NT2/D1 (cell line): ENCODE results near the gene ATR.
"Not testable (repeated sequence)": the region's sequence is repeated elsewhere in the genome, so short reads cannot be mapped to it uniquely, and the experiment has no call there.

Source experiments
- DNase-seq: peaks from one replicate; pipeline ENCODE4 v3.0.0-alpha.2; 2011; ENCODE audit warnings: low read depth, low spot score
- H3K27me3 ChIP-seq: 2 replicates; pipeline ENCODE4 v1.6.0; 2011; ENCODE audit warnings: mild to moderate bottlenecking; ENCODE audit not compliant: insufficient read length, insufficient read depth
- H3K36me3 ChIP-seq: 2 replicates; pipeline ENCODE4 v1.6.1; 2011; ENCODE audit warnings: mild to moderate bottlenecking, low read length, mixed read lengths; ENCODE audit not compliant: insufficient read depth, insufficient read length
- H3K4me1 ChIP-seq: 2 replicates; pipeline ENCODE4 v1.5.1; 2011; ENCODE audit not compliant: insufficient read depth, insufficient read length
- H3K4me3 ChIP-seq: 2 replicates; pipeline ENCODE4 v1.5.1; 2011; ENCODE audit warnings: low read depth; ENCODE audit not compliant: insufficient read length
- H3K9ac ChIP-seq: 2 replicates; pipeline ENCODE4 v1.6.0; 2011; ENCODE audit warnings: low read depth; ENCODE audit not compliant: insufficient read length
- H3K9me3 ChIP-seq: 2 replicates; pipeline ENCODE4 v1.5.1; 2011; ENCODE audit warnings: mild to moderate bottlenecking, low read length; ENCODE audit not compliant: insufficient read depth
- SUZ12 ChIP-seq: IDR thresholded peaks from 2 replicates; pipeline ENCODE4 v1.6.1; 2011; ENCODE audit not compliant: insufficient read length, insufficient read depth; ENCODE audit errors: extremely low read depth
- YY1 ChIP-seq: IDR thresholded peaks from 2 replicates; pipeline ENCODE4 v1.6.1; 2011; ENCODE audit not compliant: insufficient read length, insufficient read depth
- ZNF274 ChIP-seq: IDR thresholded peaks from 2 replicates; pipeline ENCODE4 v1.6.1; 2011; ENCODE audit warnings: mild to moderate bottlenecking, low read depth, low read length

The ATR gene

GRCh38 chr3:142602619-142603385, 24.3 kb upstream of the ATR start:
- H3K9ac ChIP-seq: no peak overlapping the region
- no peaks in the 10 kb centered on the region for H3K4me1 ChIP-seq
- H3K27me3 ChIP-seq: no peaks in the 10 kb centered on the region
- no peak for TF ChIP-seq SUZ12
- TF ChIP-seq ZNF274: no peak
- TF ChIP-seq YY1: no peak
- no peaks in the 10 kb centered on the region for H3K9me3 ChIP-seq
- DNase-seq: no peak
- H3K4me3 ChIP-seq: no peak overlapping the region
- H3K36me3 ChIP-seq: no peaks in the 10 kb centered on the region

DNA sequence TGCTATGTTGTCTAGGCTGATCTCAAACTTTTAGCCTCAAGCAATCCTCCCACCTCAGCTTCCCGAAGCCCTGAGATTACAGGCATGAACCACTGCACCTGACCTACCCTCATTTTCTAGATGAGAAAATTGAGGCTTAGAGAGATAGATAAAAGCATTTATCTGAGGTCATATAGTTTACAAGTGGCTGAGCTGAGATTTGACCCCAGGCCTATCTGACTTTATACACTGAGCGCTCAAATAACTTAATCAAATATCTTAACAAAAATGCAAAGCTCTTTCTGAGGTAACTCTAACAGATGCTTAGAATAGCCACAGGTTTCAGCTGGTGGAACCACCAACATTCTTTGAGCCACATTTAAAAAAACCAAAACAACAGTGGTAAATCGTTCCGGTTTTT, 23.2 kb upstream of the ATR start:
- no peak overlapping the region for H3K9ac ChIP-seq
- H3K9me3 ChIP-seq: no peaks in the 10 kb centered on the region
- peaks cover 9% of the 10 kb centered on the region for H3K27me3 ChIP-seq
- DNase-seq: no peak
- no peak overlapping the region for H3K4me3 ChIP-seq
- no peak for TF ChIP-seq ZNF274
- no peak for TF ChIP-seq YY1
- TF ChIP-seq SUZ12: no peak
- H3K36me3 ChIP-seq: no peaks in the 10 kb centered on the region
- no peaks in the 10 kb centered on the region for H3K4me1 ChIP-seq

DNA sequence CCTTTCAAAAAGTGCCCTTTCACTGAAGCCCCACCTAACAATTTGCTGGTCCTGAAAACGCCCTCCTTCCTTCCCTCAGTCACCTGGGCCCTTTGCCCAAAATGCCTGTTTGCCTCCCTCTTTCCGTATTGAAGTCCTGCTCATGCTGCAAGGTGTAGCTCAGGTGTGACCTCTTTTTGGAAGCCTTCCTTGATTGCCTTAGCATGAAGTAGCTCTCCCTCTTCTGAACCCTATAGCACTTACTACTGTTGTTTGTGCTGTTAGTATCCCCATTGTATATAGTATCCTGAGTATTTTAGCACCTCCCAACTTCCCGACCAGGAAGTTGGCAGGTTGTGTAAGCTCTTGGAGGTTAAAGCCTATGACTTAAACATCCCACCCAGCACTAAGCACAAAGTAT, 19.4 kb upstream of the ATR start:
- no peak for DNase-seq
- no peak overlapping the region for H3K4me3 ChIP-seq

DNA sequence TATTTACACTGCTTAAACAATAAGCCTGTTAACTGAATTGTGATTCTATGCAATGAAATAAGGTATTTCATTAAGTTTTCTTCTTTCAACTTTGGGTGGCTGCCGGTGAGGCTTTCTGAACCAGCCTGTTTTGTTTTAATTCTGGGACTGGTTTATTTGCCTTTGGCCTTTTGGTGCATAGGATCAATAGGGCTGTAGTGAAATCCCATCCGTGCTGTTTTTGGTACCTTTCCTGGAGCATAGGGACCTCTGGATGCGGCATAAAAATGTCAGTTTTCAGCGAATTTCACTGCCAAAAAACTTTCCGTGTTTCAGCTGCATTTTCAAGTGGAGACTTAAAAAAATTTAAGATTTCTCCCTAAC, 18.2 kb upstream of the ATR start:
- TF ChIP-seq SUZ12 (no peak), YY1 (no peak), ZNF274 (no peak)
- H3K9ac ChIP-seq: peak overlapping the region; percentile 79
- peaks cover 16% of the 10 kb centered on the region for H3K27me3 ChIP-seq

More for the DNA sequence above, 19.4 kb upstream of the ATR start:
- Histone ChIP-seq H3K36me3 (no peaks in the 10 kb centered on the region), H3K4me1 (no peaks in the 10 kb centered on the region), H3K27me3 (peaks cover 16% of the 10 kb centered on the region), H3K9ac (no peak overlapping the region), H3K9me3 (no peaks in the 10 kb centered on the region)
- TF ChIP-seq ZNF274 (no peak), YY1 (no peak), SUZ12 (no peak)

GRCh38 chr3:142595951-142596725, 17.6 kb upstream of the ATR start, which contains the start of gene PLS1:
Gene PLS1 (plus strand): TSS chr3:142596393. CDS start chr3:142664238, 67,845 bp downstream.
- Histone ChIP-seq H3K4me1 (no peaks in the 10 kb centered on the region), H3K9ac (peak within 1 kb of the TSS; percentile 79), H3K4me3 (peak within 1 kb of the TSS; percentile 82), H3K9me3 (no peaks in the 10 kb centered on the region), H3K27me3 (peaks cover 16% of the 10 kb centered on the region), H3K36me3 (no peaks in the 10 kb centered on the region)
- no peak for TF ChIP-seq ZNF274
- no peak for TF ChIP-seq YY1
- no peak for TF ChIP-seq SUZ12
- DNase-seq: peak; percentile 77

More for the DNA sequence above, 18.2 kb upstream of the ATR start:
- no peak for DNase-seq
- Histone ChIP-seq H3K4me1 (no peaks in the 10 kb centered on the region), H3K36me3 (no peaks in the 10 kb centered on the region), H3K4me3 (peak overlapping the region; percentile 82), H3K9me3 (no peaks in the 10 kb centered on the region)

DNA sequence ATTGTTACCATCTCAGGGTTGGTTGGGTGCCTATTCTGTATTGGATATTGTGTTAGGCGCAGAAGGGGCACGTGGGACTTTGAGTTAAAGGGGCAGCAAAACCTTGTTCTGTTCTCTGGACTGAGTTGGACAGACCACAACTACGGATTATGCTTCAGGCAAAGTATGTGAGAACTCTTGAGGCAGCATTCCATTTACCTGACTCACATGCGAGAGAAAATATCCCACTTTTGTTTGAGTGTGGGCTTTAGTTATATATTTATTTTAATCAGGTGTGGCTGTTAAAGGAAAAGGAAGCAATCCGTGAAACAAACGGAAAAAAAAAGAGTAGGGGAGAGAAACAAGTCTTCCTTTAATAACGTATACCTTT, 17.0 kb upstream of the ATR start:
- Histone ChIP-seq H3K4me1 (no peaks in the 10 kb centered on the region), H3K36me3 (no peaks in the 10 kb centered on the region), H3K9me3 (no peaks in the 10 kb centered on the region), H3K27me3 (peaks cover 16% of the 10 kb centered on the region), H3K4me3 (peak overlapping the region; percentile 82), H3K9ac (peak overlapping the region; percentile 76)
- DNase-seq: peak; percentile 6
- TF ChIP-seq ZNF274 (no peak), YY1 (no peak), SUZ12 (no peak)

GRCh38 chr3:142595141-142595540, 16.6 kb upstream of the ATR start:
- Histone ChIP-seq H3K4me3 (no peak overlapping the region), H3K36me3 (no peaks in the 10 kb centered on the region)

DNA sequence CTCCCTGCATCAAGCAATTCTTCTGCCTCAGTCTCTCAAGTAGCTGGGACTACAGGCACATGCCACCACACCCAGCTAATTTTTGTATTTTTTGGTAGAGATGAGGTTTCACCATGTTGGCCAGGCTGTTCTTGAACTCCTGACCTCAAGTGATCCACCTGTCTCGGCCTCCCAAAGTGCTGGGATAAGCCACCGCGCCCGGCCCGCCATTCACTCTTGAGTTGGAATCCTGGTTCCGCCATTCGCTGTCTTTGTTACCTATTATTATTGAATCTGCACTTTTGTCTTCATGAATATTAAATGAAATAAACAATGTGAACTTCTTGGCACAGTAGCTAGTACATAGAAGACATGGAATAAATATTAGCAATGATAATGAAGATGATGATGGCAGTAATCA, 13.7 kb upstream of the ATR start:
- not testable (repeated sequence) for DNase-seq, H3K4me3 ChIP-seq, H3K9ac ChIP-seq, H3K4me1 ChIP-seq, H3K36me3 ChIP-seq, H3K9me3 ChIP-seq
- peaks cover 13% of the 10 kb centered on the region for H3K27me3 ChIP-seq

More at GRCh38 chr3:142595141-142595540, 16.6 kb upstream of the ATR start:
- H3K4me1 ChIP-seq: no peaks in the 10 kb centered on the region
- no peak for DNase-seq
- no peak overlapping the region for H3K9ac ChIP-seq
- H3K9me3 ChIP-seq: no peaks in the 10 kb centered on the region
- peaks cover 16% of the 10 kb centered on the region for H3K27me3 ChIP-seq
- TF ChIP-seq ZNF274 (no peak), SUZ12 (no peak), YY1 (no peak)
